Lower leg skin (tissue), 3 donors: Measurements from ENCODE around the gene DDX49.

Experiments used
- CTCF ChIP-seq, 3 donors: fragments of 450-650 bp; IDR thresholded peaks; one replicate each; pipeline ENCODE4 v1.5.1; 2016; ENCODE audit warnings: antibody characterized with exemption in 3 of 3, mild to moderate bottlenecking in 3 of 3, moderate library complexity in 2 of 3
- POLR2A ChIP-seq, 2 donors: fragments of 450-650 bp; IDR thresholded peaks; one replicate each; pipeline ENCODE4 v1.6.1; 2016 to 2017; ENCODE audit warnings: antibody characterized with exemption in 2 of 2, mild to moderate bottlenecking in 1 of 2, moderate library complexity in 1 of 2

GRCh38 chr19:18900700-18901481 lies 18.6 kb upstream of the DDX49 start:
- TF ChIP-seq POLR2A (IDR thresholded peaks at IDR 0.05) (no peak), CTCF (IDR thresholded peaks at IDR 0.05) (no peak)
